HFFc6 (cell line): Measurements from ENCODE around the gene SLC22A1. TPM values are rescaled to one million over a fixed set of nuclear protein-coding genes. Genes with fewer than 3 reads are reported as not detected.
A peak's percentile ranks its signal among the peaks of the same experiment; 100 is the strongest.

Experiments used
- DNase-seq: peaks from one replicate; pipeline ENCODE4 v3.0.0-alpha.2; 2018
- H3K27ac Mint-ChIP-seq: 2 replicates; pipeline ENCODE4 v1.8.0; 2020; ENCODE audit warnings: mild to moderate bottlenecking, mixed read lengths
- H3K27me3 Mint-ChIP-seq: 2 replicates; pipeline ENCODE4 v1.8.0; 2021; ENCODE audit warnings: mild to moderate bottlenecking, moderate library complexity, mixed read lengths; ENCODE audit not compliant: insufficient read depth
- H3K36me3 Mint-ChIP-seq: 2 replicates; pipeline ENCODE4 v1.8.0; 2021; ENCODE audit warnings: low read depth, mixed read lengths
- H3K4me1 Mint-ChIP-seq: 2 replicates; pipeline ENCODE4 v1.8.0; 2020; ENCODE audit warnings: low read depth, mixed read lengths
- H3K4me3 Mint-ChIP-seq: 2 replicates; pipeline ENCODE4 v1.8.0; 2020; ENCODE audit warnings: mild to moderate bottlenecking, moderate library complexity, mixed read lengths
- H3K9me3 Mint-ChIP-seq: 2 replicates; pipeline ENCODE4 v1.8.0; 2020; ENCODE audit warnings: mild to moderate bottlenecking, mixed read lengths
- total RNA-seq, 6 experiments: library from RNA; stranded (reverse); fragmentation: NEBNext Ultra II Directional; extraction: Animal tissue kit (Norgen Biotek cat#: 25700); gene quantifications; 2 replicates in 1 of 6; 3 replicates in 5 of 6; pipeline ENCODE4 v1.2.3, GENCODE V29; 2021
- TF ChIP-seq, protein P1 (sequence below): fragments of 200-600 bp; sonication (generic); IDR thresholded peaks from 2 replicates; pipeline ENCODE4 v1.5.0; 2021; ENCODE audit warnings: antibody characterized with exemption, mild to moderate bottlenecking

Gene SLC22A1
- total RNA-seq, 6 experiments from 2014 or later: 0.12 to 0.33 (median 0.21) TPM; not detected in 2

DNA sequence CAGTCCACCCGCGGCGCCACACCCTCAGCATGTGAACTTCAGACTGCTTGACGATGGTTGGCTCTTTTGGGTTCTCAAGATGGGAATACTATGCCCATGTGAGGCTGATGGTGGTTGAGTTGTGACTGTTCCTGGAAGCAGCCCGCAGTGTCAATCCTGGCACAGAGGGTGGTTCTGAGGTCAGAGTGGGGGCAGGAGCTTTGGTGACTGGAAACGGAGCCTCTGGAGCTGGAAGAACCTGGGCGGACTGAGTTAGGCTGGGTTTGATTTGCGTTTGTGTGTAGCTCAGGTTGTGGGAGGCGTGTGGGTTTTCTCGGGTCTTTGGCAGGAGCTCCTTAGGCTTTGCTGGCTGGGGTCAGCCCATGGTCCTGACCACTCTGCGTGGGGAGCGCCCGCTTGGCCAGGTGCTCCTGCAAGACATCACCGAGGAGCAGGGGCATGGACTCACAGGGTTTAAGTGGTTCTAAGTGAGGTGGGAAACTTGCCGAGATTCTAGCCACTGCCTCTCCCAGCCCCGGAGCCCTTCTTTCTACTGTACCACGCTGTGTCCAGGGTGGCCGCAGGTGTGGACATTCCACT lies 37.3 kb upstream of the SLC22A1 start:
- Mint-ChIP-seq H3K27me3 (no peaks in the 10 kb centered on the region; the same call in 1 of the 2 replicates), H3K4me3 (no peak overlapping the region), H3K27ac (no peak overlapping the region), H3K36me3 (peaks cover 38% of the 10 kb centered on the region), H3K4me1 (peaks cover 16% of the 10 kb centered on the region), H3K9me3 (no peaks in the 10 kb centered on the region)
- no peak for DNase-seq
- TF ChIP-seq, protein P1, sequence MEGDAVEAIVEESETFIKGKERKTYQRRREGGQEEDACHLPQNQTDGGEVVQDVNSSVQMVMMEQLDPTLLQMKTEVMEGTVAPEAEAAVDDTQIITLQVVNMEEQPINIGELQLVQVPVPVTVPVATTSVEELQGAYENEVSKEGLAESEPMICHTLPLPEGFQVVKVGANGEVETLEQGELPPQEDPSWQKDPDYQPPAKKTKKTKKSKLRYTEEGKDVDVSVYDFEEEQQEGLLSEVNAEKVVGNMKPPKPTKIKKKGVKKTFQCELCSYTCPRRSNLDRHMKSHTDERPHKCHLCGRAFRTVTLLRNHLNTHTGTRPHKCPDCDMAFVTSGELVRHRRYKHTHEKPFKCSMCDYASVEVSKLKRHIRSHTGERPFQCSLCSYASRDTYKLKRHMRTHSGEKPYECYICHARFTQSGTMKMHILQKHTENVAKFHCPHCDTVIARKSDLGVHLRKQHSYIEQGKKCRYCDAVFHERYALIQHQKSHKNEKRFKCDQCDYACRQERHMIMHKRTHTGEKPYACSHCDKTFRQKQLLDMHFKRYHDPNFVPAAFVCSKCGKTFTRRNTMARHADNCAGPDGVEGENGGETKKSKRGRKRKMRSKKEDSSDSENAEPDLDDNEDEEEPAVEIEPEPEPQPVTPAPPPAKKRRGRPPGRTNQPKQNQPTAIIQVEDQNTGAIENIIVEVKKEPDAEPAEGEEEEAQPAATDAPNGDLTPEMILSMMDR: no peak

DNA sequence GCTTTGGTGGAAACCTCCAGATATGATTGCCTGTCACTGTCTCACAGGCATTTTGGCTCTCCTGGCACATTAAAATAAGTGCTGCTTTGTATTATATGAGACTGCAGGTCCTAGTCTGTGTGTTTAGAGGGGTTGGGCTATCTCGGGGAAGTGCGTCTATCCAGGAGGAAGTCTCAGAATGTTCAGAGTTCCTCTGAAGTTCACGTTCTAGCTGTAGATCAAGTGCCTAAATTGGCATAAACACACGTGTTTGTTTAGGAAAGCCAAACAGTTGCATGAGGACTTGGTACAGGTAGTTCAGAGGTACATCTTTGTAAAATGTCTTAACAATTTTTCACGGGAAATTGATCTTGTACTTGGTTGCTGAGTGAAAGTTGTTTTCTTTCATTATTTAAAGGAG lies 36.4 kb upstream of the SLC22A1 start:
- no peak for DNase-seq
- no peak overlapping the region for H3K27ac Mint-ChIP-seq
- H3K9me3 Mint-ChIP-seq: no peaks in the 10 kb centered on the region
- TF ChIP-seq, protein P1: no peak
- no peak overlapping the region for H3K4me3 Mint-ChIP-seq
- peaks cover 38% of the 10 kb centered on the region for H3K36me3 Mint-ChIP-seq
- no peaks in the 10 kb centered on the region; the same call in 1 of the 2 replicates for H3K27me3 Mint-ChIP-seq
- peaks cover 23% of the 10 kb centered on the region for H3K4me1 Mint-ChIP-seq

DNA sequence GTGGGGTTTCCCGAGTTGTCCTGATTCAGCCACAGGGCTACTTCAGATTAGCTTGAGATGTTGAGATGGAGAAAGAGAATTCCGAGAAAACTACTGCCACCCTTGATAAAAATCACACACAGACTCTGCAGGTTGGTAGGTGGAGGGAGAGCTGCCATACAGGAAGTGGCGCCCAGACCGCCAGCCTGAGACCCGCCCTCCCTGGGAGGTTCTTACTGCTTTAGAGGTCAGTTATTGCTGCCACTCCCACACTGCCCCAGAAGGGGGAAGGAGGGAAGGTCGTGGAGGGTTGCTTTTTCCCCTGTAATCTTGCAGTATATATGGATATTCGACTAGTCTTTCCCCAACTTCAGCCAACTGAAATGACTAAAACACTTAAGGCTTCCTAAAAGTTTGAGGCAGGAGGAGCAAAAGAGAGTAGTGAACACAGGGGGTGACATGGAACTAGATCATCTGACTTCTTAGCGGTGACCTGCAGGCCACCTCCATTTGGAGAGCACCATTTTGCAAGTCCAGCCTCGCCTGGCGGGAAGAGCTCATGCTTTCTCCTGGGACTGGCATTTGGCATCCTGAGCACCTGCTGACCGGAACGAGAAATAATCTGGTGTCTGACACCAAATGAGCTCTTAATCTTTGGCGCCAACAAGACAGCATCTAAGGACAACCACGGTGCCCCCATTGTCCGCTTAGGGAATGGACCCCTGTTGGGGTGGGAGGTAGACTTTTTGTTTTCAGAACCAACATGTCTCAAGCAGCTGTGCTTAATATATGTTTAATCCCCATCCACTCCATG lies 35.7 kb upstream of the SLC22A1 start:
- TF ChIP-seq, protein P1: no peak
- Mint-ChIP-seq H3K4me3 (no peak overlapping the region), H3K9me3 (no peaks in the 10 kb centered on the region), H3K4me1 (peaks cover 23% of the 10 kb centered on the region), H3K27ac (no peak overlapping the region), H3K36me3 (peaks cover 34% of the 10 kb centered on the region), H3K27me3 (no peaks in the 10 kb centered on the region; the same call in 1 of the 2 replicates)
- DNase-seq: no peak

DNA sequence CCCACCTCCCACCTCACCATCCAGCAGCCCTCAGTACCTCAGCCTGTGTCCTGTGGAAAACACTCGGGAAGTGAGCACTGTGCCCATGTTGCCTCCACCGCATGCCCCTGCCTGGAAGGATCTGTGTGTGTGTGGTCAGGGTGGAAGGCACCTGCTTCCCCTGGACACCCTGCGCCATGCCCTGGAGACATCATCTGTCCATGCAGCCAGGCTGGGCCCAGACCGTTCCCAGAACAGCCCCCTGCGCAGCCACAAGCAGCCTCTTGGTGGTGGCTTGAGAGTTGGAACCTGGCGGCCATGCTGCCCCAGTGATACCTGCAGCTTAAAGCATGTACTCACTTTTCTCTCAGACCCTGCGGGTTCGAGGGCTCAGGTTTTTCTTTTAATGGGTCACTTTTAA lies 34.9 kb upstream of the SLC22A1 start:
- Mint-ChIP-seq H3K27ac (no peak overlapping the region), H3K36me3 (peaks cover 27% of the 10 kb centered on the region), H3K9me3 (no peaks in the 10 kb centered on the region), H3K27me3 (no peaks in the 10 kb centered on the region; the same call in 1 of the 2 replicates), H3K4me1 (peaks cover 23% of the 10 kb centered on the region), H3K4me3 (no peak overlapping the region)
- TF ChIP-seq, protein P1: no peak
- no peak for DNase-seq

DNA sequence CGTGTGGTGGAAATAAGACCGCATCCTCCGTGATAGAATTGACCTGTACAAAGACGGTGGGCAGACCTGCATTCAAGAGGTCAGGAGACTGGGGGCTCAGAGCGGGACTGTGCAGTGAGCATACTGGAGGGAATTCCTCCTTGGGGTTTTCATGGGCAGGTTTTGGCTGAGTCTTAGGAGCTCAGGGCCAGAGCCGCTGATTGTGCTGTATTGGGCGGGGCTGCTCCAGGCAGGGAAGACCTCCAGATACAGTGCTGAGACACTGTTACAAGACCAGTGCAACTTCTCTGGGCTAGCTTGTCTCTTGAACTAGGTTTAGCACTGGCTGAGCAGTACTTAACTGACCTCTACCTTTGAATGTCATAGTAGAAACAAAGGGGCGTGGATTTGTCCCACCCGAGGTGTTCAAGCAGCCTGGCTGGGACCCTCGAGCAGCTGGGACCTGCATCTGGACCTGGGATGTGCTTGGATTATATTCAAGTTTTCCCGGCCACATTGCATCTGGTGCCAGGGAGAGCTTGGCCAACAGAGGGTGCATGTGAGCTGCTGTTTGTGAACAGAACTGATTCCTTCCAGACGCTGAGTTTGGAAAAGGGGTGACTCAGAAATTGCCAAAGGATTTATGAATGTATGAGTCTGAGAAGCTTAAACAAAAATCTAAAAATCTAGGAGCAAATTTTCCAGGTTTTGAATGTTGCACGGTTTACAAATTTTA lies 33.4 kb upstream of the SLC22A1 start:
- peak; percentile 95 for DNase-seq
- Mint-ChIP-seq H3K27ac (peak overlapping the region; percentile 92), H3K9me3 (no peaks in the 10 kb centered on the region), H3K36me3 (peaks cover 20% of the 10 kb centered on the region), H3K4me3 (peak overlapping the region; percentile 80), H3K4me1 (peaks cover 23% of the 10 kb centered on the region), H3K27me3 (no peaks in the 10 kb centered on the region; the same call in 1 of the 2 replicates)
- TF ChIP-seq, protein P1: peak; percentile 87
